ENCODE data around the gene SFPQ. TPM values are rescaled to one million over a fixed set of nuclear protein-coding genes. Genes with fewer than 3 reads are reported as not detected.

SFPQ gene
- total RNA-seq, 1 experiment from 2014 or later, result 249 TPM

GRCh38 chr1:35181790-35182455, 11.0 kb downstream of the SFPQ start:
- no TSS peak for BruUV-seq (replicated peaks)
- Histone ChIP-seq H2AFZ (ENCODE audit: low read length) (no peak overlapping the region), H3K9me3 (ENCODE audit: low read length) (no peaks in the 10 kb centered on the region), H3K4me1 (ENCODE audit: insufficient read depth, low read length) (no peaks in the 10 kb centered on the region), H3K4me3 (ENCODE audit: low read length) (no peak overlapping the region), H3K79me2 (ENCODE audit: low read length) (peaks cover 85% of the 10 kb centered on the region), H3K27me3 (ENCODE audit: low read length) (no peaks in the 10 kb centered on the region), H3F3A (ENCODE audit: low read length, unreplicated experiment) (peaks cover 26% of the 10 kb centered on the region), H3K27ac (ENCODE audit: low read length) (no peak overlapping the region), H3K36me3 (ENCODE audit: low read depth, low read length) (peaks cover 99% of the 10 kb centered on the region), H3K4me2 (ENCODE audit: low read length) (no peak overlapping the region), H3K9ac (ENCODE audit: low read length) (no peak overlapping the region), H3K9me2 (replicated peaks; ENCODE audit: low read length) (no peaks in the 10 kb centered on the region), H4K20me1 (ENCODE audit: low read length) (peaks cover 97% of the 10 kb centered on the region)
- ChIA-PET POLR2A (ENCODE audit: unreplicated experiment) (no interaction called here), CTCF (no interaction called here)
- DNase-seq, result no peak
- intact Hi-C loops (cut with micrococcal nuclease), result no loop called here
- TF ChIP-seq EZH2 (IDR thresholded peaks at IDR 0.05; ENCODE audit: low read length, unreplicated experiment) (no peak), EZH2phosphoT487 (IDR thresholded peaks at IDR 0.05; ENCODE audit: borderline replicate concordance, low read length) (no peak), CTCF (conservative IDR thresholded peaks at IDR 0.05; ENCODE audit: low read depth, low read length) (no peak)
- ATAC-seq, result no peak

GRCh38 chr1:35180776-35181374, 12.1 kb downstream of the SFPQ start:
- CTCF ChIA-PET, result no interaction called here
- BruUV-seq (replicated peaks), result no TSS peak
- intact Hi-C loops (cut with micrococcal nuclease), result no loop called here
- Histone ChIP-seq H3K79me2 (ENCODE audit: low read length) (peaks cover 75% of the 10 kb centered on the region), H3K4me3 (ENCODE audit: low read length) (no peak overlapping the region), H3K27ac (ENCODE audit: low read length) (no peak overlapping the region), H3K4me2 (ENCODE audit: low read length) (no peak overlapping the region), H3F3A (ENCODE audit: low read length, unreplicated experiment) (peaks cover 28% of the 10 kb centered on the region), H3K27me3 (ENCODE audit: low read length) (no peaks in the 10 kb centered on the region), H3K4me1 (ENCODE audit: insufficient read depth, low read length) (no peaks in the 10 kb centered on the region), H4K20me1 (ENCODE audit: low read length) (peaks cover 93% of the 10 kb centered on the region), H3K9ac (ENCODE audit: low read length) (no peak overlapping the region), H3K9me2 (replicated peaks; ENCODE audit: low read length) (no peaks in the 10 kb centered on the region), H2AFZ (ENCODE audit: low read length) (no peak overlapping the region), H3K9me3 (ENCODE audit: low read length) (no peaks in the 10 kb centered on the region), H3K36me3 (ENCODE audit: low read depth, low read length) (peaks cover 97% of the 10 kb centered on the region)
- DNase-seq, result no peak
- TF ChIP-seq CTCF (conservative IDR thresholded peaks at IDR 0.05; ENCODE audit: low read depth, low read length) (no peak), EZH2 (IDR thresholded peaks at IDR 0.05; ENCODE audit: low read length, unreplicated experiment) (no peak), EZH2phosphoT487 (IDR thresholded peaks at IDR 0.05; ENCODE audit: borderline replicate concordance, low read length) (no peak)
- no peak for ATAC-seq
- POLR2A ChIA-PET (ENCODE audit: unreplicated experiment), result no interaction called here

GRCh38 chr1:35179908-35180307, 13.0 kb downstream of the SFPQ start:
- TF ChIP-seq CTCF (conservative IDR thresholded peaks at IDR 0.05; ENCODE audit: low read depth, low read length) (no peak), EZH2phosphoT487 (IDR thresholded peaks at IDR 0.05; ENCODE audit: borderline replicate concordance, low read length) (no peak), EZH2 (IDR thresholded peaks at IDR 0.05; ENCODE audit: low read length, unreplicated experiment) (no peak)
- H3K9me2 ChIP-seq (replicated peaks; ENCODE audit: low read length), result no peaks in the 10 kb centered on the region
- H3K36me3 ChIP-seq (ENCODE audit: low read depth, low read length), result peaks cover 95% of the 10 kb centered on the region
- no peaks in the 10 kb centered on the region for H3K4me1 ChIP-seq (ENCODE audit: insufficient read depth, low read length)
- DNase-seq (no peak), ATAC-seq (no peak)
- no peak overlapping the region for H3K4me2 ChIP-seq (ENCODE audit: low read length)
- CTCF ChIA-PET, result no interaction called here
- no peak overlapping the region for H3K27ac ChIP-seq (ENCODE audit: low read length)
- no TSS peak for BruUV-seq (replicated peaks)
- H3K4me3 ChIP-seq (ENCODE audit: low read length), result no peak overlapping the region
- H3K27me3 ChIP-seq (ENCODE audit: low read length), result no peaks in the 10 kb centered on the region
- no peak overlapping the region for H2AFZ ChIP-seq (ENCODE audit: low read length)
- H4K20me1 ChIP-seq (ENCODE audit: low read length), result peaks cover 93% of the 10 kb centered on the region
- H3K79me2 ChIP-seq (ENCODE audit: low read length), result peaks cover 65% of the 10 kb centered on the region
- no peak overlapping the region for H3K9ac ChIP-seq (ENCODE audit: low read length)
- peaks cover 38% of the 10 kb centered on the region for H3F3A ChIP-seq (ENCODE audit: low read length, unreplicated experiment)
- H3K9me3 ChIP-seq (ENCODE audit: low read length), result no peaks in the 10 kb centered on the region
- intact Hi-C loops (cut with micrococcal nuclease), result no loop called here
- POLR2A ChIA-PET (ENCODE audit: unreplicated experiment), result no interaction called here

All from PC-3 (cell line).